Right renal pelvis (tissue), 4 donors: ENCODE results near the gene NELL1. TPM values are rescaled to one million over a fixed set of nuclear protein-coding genes. Genes with fewer than 3 reads are reported as not detected.
A peak's percentile ranks its signal among the peaks of the same experiment; 100 is the strongest.
"Not testable (repeated sequence)": the region's sequence is repeated elsewhere in the genome, so short reads cannot be mapped to it uniquely, and the experiment has no call there.

ENCODE experiments used
- DNase-seq, 4 donors: peaks; one replicate each; pipeline ENCODE4 v3.0.0-alpha.2; 2013; ENCODE audit warnings: low read depth in 4 of 4, low spot score in 3 of 4, missing footprints in 1 of 4
- polyA plus RNA-seq, 4 donors: library from polyadenylated mRNA; unstranded; fragments of 120-200 nt; gene quantifications; one replicate each; pipeline ENCODE4 v1.2.1, GENCODE V29; 2013; ENCODE audit not compliant: insufficient read length in 4 of 4

The NELL1 gene
- polyA plus RNA-seq, 4 donors = 2.4 to 4.6 (median 3.2) TPM

DNA sequence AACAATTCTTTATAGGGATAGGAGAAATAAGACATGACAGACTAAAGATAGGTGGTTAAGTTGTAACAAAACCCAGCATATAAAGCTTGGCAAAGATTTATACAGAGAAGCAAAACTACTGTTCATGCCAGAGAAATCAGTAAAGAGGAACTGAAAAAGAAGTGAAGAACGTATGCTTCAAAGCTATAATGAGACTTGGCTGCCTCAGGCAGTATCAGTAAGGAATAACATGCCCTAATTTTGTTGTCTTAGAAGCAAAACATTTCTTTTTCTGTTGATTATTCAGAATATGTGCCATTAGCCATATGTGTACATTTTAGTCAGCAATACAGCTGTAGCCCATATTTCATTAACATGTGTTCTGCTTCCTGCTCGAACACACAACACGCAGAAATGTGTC lies 403.2 kb downstream of the NELL1 start:
- no peak for DNase-seq

DNA sequence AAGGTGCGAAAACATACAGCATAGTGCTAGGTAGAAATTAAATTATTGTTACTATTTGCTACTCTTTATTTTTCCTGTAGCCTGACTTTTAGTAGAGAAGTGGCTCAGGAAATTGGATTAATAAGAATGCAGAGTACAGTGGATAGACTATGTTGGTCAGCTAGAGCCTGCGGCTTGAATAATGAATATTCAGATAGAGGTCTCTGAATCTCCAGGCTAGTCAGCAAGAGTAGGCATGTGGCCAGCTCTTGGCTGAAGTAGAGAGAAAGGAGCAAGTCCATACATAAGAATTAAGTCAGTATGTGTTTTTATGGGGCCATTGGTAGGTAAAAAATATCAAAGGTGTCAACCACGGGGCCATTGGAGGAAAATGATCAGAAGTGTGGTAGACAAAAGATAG lies 413.5 kb downstream of the NELL1 start:
- DNase-seq = no peak

DNA sequence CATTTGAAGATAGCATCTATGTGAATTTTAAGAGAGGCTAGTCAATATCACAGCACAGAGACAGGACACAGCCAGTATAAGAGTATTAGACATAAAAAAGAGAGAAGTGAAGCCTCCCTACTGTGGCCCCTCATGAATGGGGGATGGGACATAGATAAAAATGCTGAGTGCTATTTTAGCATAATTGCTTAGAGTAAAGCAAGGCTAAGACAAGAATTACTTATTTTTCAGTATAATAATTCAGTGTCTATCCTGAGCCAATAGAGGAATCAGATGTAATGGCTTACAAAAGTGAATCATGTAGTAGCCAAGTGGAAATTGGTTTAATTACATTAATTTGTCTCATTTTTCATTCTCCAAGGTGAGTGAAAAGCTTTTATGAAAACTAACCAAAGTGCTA lies 419.5 kb downstream of the NELL1 start:
- DNase-seq = no peak

DNA sequence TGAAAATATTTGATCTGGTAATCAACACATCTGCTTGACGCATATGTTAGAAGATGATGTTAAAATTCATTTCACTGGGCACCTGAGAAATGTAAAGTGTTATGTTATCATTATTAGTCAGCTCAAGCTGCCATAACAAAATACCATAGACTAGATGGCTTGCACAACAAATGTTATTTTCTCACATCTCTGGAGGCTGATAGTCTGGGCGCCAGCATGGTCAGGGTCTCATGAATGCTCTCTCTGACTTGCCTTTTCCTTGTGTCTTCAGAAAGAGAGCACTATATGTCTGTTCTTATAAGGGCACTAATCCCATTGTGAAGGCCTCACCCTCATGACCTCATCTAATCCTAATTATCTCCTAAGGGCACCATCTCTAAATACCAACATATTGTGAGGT lies 435.3 kb downstream of the NELL1 start:
- DNase-seq = no peak

DNA sequence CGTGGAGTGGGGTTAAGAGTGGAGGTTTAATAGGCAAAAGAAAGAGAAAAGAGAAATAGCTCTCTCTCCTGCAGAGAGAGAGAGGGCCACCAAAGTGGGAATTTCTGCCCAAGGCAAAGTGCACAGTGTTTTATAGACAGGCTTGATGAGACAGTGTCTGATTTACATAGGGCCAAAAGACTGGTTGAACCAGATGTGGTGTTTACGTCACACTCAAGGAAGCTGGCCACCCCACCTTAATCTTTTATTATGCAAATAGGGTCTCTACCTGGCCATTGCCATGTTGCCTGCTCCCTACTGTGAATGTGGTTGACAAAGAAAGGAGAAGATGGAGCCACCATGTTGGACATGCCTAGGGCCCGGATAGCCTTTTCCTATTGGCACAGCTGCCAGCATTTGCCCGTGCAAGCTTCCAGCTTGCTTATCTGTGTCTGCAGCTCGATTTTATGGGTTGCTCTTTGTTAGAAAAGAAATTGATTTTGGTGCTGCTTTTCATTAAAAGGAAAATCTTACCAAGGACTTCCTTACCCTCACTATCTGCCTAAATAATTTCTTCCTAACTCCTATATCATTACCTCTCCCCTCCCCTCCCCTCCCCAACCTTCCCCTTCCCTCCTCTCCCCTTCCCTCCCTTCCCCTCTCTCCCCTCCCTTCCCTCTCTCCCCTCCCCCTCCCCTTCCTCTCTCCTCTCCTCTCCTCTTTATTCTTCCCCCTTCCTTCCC lies 436.0 kb downstream of the NELL1 start:
- DNase-seq = no peak

DNA sequence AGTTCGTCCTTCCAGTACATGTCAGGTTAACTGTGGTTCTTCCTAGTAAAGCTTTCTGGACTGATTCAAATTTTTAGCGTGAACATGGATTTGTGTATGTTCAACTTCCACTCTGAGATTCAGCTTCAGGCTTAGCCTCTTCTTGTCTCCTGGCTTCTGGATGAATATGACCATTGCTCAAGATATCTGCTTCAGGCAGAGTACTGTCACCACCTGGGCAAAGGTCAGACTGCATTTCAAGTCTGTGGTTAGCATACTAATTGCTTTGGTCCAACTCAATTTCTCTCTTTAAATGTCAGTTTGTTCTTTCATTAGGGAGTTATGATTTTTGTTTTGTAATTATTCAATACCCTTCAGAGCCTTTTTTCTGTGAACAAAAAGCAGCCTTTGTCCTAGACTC lies 440.0 kb downstream of the NELL1 start:
- no peak for DNase-seq

DNA sequence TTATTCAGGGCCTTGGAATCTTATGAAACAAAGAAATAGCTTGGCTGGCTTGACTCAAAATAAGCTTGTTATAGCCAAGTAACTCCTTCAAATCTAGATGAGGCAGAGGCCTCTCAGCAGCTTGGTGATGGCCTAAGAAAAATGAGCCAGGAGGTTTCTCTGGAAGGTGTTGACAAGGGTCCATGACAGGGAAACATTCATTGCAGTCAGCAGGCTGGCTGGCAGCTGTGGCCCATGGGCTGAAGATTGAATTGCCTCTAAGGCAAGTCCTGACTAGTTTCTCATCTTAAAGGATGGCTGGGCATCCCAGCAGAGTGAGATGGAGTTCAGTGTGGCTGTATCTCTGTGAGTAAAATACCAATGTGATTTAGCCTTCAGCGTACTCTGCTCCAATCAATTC lies 441.0 kb downstream of the NELL1 start:
- DNase-seq = no peak

DNA sequence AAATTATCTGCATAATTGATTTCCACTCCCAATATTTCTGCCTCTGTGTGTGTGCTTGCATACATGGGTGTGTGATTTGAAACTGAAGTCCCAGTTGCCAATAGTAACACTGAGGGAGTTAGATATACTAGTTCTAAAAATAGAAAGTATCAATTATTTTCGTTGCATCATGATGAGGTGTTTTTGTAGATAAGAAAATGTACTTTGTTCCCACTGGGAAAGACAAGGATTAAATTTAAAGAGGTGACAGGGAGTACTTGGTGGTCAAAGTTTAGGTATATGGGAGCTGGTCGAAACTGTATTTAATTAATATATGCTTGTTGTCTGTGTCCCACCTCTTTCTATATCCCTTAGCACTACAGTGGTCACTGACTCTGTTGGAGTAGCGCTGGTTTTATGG lies 444.5 kb downstream of the NELL1 start:
- no peak for DNase-seq

DNA sequence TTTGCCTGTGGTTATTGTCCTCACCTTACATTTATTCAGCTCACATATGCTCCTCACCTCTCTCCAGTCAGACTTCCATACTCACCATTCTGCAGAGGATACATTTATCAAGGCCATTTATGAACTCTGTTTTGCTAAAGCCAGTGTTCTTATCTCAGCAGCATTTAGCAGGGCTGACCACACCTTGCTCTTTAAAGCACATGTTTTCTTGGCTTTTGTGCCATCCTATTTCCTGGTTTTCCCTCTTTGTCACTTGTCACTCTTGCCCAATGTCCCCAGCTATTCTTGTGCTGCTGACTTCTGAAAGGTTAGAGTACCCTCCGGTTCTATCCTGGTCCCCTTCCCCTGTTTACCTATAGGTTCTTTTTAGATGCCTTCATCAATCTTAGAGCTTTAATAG lies 446.6 kb downstream of the NELL1 start:
- no peak for DNase-seq

DNA sequence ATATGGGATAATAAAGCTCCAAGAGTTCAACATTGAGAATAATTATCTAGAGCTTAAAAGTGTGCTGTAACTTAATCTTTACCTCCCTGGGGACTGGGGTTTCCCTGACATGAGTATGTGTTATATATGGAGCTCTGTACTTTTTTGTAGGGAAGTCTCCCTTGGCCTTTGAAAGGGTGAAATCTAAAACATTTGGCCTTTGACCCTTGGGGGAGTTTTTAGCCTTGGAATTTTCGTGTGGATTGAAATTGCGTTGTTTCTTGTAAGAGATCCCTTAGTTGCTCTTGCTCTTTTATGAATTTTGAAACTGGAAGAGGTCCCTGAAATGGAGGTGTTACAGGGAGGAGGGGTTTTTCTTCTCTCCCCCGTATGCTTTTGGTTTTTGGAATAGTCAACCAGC lies 450.0 kb downstream of the NELL1 start:
- DNase-seq = peak in 1 of 4 donors; percentile 16

DNA sequence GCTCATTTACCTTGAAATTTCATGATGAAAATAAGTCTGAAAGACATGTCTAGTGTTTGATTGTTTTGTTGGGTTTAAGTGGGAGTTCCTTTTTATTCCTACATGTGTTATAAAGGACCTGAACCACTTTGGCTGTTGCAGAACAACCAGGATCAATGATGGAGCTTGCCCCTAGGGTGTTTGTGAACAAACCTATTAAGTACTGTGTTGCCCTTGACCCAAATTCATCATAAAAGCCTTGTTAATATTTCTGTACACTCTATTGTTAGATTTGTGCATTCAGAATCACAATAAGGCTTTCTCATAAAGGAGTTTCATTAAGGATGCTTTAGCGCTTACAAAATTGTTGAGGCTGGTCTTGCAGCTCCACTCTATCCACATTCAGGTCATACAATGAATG lies 452.6 kb downstream of the NELL1 start:
- no peak for DNase-seq

DNA sequence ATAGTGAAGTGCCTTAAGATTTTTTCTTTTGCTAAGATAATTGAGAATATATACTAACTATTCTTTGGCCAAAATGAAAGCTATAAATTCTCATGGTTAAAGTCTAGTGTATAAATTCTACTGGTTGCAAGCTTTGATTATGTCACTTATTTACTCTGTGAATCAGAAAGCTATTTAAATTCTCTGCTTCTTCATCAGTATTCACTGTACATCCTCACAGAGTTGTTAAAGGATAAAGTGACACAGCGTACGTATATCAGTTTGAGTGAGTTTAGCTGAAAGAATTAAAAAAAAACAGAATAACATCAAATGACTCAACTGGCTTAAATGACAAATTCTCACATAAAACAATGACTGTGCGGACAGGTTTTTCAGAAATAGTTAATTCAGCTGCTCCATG lies 453.1 kb downstream of the NELL1 start:
- DNase-seq = no peak

DNA sequence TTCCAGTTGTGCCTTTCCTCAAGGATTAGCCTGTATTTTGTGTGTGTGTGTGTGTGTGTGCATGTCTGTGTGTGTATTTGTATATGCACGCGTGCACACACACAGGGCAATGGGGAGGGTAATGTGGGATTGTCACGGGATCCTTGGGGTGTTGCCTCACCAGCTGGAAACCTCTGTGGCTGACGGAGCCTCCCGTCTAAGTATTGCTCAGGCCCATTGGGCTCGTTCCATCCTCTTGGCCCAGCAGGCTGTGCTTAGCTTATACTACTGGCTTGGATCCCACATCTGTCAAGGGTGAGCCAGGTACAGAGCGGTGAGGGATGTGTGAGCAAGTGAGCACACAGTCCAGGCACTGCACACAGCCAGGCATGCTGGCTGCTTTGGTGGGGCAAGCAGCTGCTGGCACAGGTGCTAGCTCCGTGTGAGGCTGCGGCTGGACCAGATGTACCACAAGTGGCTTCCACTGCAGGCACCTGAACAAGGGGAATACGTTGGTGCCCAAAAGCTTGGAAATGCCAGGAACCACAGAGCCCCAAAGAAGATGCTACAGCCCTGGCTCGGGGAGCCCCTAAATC lies 462.8 kb downstream of the NELL1 start:
- no peak for DNase-seq

DNA sequence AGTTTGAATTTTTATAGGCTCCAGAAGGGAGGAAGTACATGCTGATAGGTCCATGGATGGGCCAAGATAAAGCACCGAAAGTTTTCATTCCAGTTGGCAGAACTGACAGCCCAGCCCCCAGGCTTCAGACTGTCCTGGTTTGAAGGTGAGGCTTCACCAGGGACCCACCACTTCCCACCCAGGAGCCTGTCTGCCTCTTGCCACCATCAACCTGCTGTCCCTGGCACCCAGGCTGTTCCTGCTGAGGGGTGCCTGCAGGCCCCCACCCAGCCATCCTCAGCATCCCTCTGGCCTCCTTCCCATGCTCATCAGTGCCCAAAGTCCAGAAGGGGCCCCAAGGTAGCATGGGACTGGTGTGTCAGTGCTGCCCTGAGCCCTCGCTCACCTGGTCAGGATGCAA lies 463.9 kb downstream of the NELL1 start:
- DNase-seq = no peak

DNA sequence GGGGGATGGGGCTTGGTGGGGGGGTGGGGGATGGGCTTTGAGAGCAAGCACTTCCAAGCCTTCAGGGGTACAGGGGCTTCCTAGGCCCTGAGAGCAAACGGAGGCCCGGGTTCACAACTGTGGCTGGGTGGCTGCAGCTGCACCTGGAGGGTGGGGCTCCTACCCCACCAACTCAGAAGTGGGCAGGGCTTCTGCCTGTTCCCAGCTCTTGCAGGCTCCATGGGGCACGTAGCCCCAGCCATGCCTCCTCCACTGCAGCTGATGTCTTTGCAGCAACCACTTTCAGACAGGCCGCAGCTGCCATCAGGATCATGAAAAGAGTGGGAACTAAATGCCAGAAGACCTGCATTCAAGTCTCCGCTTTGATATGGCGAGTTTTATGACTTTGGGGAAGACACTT lies 464.3 kb downstream of the NELL1 start:
- no peak for DNase-seq

DNA sequence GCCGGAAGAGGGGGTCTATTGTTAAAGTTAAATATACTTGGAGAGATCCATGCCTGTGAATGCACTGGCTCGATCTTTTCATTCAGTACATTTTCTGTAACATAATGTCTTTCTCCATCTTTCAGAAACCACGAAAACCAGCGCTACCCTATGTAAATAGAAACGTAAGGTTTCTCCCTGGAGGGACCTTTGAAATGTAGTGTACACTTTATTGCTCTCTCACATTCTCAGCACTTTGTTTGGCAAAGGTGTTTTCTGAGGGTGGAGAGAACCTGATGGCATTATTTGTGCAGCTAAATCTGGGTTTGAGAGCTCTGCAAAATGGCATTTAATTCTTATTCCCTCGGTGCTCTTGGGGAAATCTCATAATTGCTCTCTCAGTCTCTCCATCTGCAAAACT lies 468.4 kb downstream of the NELL1 start:
- DNase-seq = no peak

DNA sequence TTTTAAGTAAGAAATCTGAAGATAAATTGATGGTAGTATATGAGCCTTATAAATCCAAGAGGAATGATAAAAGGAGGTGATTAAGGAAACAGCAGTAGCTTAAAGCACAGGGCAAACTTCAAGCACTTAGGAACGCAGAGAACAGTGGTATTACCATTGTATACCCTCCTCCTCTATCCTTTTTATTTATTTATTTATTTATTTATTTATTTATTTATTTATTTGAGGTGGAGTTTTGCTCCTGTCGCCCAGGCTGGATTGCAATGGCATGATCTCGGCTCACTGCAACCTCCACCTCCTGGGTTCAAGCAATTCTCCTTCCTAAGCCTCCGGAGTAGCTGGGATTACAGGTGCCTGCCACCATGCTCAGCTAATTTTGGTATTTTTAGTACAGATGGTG lies 472.2 kb downstream of the NELL1 start:
- DNase-seq = not testable (repeated sequence)

DNA sequence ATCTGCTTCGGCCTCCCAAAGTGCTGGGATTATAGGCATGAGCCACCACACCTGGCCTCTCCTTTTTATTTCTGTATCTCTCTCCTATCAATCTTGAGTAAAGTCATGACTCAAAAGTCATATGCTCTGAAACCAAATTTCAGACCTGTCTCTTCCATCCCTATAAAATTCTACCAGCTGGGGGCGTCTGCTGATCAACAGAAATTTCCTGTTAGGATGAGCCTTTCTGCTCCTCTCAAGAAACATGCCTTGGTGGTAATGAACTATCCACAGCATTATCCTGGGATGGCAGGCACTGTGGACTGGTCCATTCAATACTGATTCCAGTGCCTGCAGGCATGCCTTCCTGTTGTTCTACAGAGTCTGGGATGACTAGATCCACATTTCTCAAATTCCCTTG lies 472.6 kb downstream of the NELL1 start:
- no peak for DNase-seq

DNA sequence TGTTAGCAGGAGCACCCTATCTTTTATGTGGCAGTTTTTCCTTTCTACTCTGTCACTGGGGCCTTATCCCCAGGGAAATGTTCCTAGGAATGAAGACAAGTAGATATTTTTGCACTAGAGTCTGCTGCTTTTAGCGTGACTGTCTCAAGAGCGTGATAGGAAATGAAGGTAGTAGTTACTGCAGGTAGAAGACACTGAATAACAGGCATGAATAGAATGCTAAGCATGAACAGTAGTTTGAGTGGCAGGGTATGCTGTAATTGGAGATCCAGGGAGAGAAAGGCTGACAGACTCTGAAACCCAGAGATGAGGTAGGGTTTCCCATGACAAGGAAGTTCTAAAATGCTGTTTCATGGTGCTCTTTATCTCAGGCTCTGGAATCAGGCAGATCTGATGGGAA lies 475.1 kb downstream of the NELL1 start:
- no peak for DNase-seq

DNA sequence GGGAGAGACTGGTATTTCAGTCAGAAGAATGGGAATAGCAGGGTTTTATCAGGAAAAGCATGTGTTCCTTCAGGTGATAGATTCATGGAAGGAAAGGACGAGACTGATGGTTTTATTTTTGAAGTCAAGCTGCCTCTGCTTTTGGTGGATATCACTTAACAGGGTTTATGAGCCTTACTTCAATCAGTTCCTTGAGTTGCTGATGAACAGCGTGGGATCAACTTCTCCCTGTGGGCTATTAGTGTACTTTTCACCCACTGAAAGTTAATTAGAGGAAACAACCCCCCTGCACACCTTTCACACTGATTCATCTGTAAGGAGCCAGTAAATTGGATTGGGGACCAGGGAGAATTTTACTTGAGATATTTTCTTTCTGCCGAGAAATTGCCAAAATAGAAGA lies 479.0 kb downstream of the NELL1 start:
- DNase-seq = peak in 2 of 4 donors; percentile 2 to 25

DNA sequence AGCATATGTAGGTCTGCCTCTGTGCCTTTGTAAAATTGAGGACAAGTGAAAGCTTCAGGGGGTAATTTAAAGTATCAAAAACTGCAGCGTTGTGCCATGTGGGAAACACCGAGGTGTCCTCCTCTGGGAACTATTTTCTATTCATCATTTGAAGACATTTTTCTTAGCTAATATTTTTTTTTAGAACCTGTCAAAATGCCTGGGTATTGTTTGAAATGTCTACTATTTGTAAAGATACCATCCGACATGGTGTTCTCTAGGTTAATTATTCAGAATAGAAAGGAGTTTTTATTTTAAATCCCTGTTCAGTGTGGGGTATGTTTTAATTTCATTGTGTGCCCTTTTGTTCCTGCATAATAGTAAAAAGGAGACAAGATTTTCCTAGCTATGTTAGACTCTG lies 490.8 kb downstream of the NELL1 start:
- DNase-seq = no peak

DNA sequence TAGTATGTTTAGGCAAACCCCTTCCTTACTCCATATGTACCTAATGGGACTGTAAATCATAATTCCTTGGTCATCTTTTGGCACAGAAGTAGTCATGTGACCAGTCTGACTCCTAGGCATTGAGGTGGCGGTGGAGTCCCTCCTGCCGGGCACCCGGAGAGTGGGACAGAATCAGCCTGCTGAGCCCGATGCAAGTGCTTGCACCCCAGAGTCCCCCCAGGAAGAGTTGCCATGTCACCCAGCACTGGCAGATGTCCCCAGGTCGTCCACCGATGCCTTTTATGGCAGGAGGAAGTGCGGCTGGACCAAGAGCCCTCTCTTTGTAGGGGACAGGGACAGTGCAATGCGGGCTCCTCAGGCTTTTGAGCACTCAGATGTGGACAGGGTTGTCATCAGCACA lies 500.3 kb downstream of the NELL1 start:
- no peak for DNase-seq

DNA sequence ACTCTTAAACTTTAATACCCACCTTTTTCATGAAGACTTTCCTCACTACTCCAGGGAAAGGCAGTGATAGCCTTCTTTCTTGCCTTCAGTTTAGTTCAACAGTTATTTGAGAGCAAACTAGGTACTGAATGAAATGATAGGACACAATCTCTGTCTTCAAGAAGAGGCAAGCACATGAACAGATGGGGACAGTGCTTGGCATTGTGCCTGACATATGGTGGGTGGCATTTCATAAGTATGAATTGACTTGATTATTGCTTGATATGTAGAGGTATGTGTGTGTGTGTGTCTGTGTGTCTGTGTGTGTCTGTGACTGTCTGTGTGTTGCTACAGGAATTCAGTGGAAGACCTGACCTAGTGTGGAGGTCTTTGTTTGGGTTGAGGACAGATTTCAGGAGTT lies 504.1 kb downstream of the NELL1 start:
- no peak for DNase-seq
